NCI-H748 (cell line): ENCODE measurements around the gene WNT9A.

Source experiments
- DNase-seq: peaks from one replicate; lab custom pipeline; 2025; ENCODE audit not compliant: unreplicated experiment; lab: John Stamatoyannopoulos, UW

Gene WNT9A

DNA sequence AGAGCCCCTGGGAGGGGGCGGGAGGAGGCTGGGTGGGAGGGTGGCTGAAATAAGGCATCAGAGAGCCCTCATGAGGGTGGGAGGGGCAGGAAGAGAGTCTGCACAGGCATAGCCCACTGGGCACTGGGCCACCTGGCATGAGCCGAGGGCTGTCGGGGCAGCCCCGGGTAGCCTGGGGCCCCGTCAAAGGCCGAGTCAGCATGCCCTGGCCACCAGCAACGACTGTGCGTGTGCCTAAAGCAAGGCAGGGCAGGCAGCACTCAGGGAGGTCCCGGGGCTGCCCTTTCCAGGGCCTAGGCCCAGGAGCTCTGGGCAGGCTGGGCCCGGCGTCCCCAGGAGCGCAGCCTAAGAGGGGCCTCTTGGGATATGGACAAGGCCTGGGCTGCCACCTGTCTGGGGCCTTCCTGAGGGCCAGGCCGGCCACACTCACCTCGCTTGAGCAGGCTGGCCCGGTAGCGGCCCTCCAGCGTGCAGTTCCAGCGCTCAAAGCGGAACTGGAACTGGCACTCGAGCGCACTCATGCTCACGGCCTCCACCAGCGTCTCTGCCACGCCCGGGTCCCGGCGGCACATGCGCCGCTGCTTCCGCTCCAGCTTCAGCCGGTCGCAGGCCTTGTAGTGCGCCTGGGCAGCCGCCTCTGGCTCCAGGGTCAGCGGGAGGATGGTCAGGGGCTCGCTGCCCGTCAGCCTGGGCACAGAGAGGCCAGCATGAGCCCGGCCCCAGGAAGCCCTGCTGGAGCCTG lies 22.7 kb downstream of the WNT9A start:
- no peak for DNase-seq

DNA sequence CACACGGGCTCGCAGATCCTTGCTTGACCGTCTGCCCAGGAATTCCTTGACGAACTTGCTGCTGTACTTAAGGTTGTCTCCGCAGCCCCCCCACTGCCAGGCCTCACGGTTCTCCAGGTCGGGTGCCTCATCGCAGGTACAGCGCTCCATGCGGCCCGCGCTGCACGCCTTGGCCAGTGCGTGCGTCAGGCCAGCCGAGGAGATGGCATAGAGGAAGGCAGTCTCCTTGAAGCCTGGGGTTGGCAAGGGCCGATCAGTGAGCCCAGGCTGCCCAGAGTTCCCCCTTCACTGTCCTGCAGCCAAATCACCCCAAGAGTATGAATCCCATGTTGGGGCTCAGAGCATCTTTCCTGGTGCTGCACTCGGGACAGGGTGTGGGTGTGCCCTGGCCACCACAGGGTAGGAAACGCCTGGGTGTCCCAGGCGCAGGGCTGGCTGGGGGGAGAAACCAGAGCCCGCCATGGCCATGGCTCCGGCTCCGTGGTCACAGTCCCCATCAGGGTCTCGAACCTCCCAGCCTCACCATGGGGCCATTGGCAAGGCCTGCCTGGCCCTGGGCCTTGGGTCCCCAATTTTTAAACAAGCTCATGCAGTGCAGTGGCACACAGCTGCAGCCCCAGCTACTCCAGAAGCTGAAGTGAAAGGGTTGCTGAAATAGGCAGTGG lies 23.4 kb downstream of the WNT9A start:
- DNase-seq, result no peak

DNA sequence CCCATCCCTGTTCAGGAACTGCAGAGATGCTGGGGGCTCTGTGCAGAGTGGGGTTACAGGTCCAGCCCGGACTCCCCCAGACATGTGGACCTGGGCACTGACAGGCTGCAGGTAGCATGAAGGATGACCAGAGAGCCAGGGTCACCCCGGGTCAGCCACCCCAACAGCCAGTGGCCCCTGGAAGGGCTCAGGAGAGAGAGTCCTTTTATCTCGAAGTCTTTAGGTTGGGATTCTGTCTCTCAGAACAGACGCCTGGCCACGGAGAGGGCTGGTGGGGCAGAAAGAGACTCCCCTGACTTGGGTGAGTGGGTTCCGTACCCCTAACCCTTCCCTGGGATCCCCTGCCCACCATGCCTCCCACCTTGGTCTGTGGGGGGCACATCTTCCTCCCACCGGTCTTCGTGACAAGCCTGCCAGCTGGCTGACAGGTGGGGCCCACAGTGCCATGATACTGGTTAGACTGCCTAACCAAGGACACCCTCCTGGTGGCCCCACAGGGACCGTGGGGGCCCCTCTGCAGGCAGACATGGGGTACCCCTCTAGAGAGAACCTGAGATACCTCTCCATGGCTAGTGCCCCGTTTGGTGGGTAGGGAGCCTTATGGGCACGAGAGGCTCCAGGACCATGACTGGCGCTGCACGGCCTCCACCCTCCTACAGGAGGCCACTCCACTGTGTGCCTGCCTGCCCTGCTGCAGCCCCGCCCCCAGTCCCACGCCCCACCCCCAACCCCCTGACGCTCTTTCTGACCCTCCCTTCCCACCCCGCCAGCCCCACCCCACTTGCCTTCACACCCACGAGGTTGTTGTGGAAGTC lies 24.2 kb downstream of the WNT9A start:
- no peak for DNase-seq

DNA sequence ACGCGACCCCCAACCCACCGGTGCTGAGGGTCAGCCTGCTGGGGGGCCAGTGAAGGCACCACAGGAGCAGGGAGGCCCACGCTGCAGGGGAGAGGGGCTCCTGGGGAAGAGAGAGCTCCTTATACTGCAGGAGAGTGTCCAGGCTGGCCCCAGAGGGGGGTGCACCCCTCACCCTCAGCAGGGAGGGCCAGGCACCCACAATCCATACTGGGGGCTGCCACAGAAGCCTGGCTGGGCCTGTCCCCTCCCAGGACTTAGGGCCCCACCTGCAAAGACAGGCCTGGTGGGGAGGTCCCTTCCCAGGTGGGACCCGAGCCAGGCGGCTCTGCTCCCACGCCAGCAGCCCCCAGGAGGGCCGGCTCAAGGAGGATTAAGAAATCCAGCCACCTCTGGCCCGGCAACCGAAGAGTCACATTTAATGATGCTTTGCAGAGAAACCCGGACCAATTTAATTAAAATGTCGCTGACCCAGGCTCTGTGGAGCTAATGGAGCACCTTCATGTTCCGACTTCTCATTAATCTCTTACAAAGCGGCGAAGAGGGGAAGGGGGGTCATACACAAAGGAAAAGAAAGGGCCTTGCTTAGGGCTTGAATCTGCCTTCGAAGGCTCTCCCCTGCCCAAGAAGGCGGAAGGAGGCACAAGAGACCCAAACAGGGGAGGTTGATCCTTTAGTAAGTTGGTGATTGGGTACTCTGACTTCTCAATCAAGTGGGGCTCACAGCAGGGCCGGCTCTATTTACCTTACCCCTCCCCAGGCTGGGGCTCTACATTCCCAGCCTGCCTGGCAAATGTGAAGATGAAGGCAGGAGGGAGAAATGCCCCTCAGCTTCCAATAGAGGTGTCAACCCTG lies 25.0 kb downstream of the WNT9A start:
- DNase-seq, result no peak

DNA sequence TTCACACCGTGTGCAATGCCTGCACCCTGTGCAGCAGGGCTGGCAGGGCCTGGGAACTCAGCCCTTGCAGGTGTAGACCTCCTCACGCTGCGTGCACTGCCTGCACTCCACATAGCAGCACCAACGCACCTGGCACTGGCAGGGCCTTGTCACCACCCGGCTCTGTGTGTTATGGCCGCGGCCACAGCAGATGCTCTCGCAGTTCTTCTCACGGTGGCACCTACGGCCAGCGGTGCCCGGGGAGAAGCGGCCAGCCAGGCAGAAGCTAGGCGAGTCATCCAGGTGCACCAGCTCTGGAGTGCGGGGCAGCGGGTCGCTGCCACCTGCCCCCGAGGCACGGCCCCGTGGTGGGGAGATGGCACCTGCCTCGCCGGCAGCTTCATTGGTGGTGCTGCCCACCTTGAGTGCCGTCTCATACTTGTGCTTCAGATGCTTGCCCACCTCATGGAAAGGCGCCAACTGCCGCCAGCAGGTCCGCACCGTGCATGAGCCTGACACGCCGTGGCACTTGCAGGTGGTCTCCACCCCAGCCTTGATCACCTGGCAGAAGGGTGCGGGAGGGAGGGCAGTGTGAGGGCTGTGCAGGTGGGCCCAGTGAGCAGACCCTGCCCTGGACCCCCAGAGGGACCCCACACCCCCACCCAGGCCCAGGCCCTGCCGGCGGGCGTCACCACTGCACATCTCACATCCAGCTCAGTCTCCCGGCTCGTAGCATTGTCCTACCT lies 26.1 kb downstream of the WNT9A start:
- no peak for DNase-seq

DNA sequence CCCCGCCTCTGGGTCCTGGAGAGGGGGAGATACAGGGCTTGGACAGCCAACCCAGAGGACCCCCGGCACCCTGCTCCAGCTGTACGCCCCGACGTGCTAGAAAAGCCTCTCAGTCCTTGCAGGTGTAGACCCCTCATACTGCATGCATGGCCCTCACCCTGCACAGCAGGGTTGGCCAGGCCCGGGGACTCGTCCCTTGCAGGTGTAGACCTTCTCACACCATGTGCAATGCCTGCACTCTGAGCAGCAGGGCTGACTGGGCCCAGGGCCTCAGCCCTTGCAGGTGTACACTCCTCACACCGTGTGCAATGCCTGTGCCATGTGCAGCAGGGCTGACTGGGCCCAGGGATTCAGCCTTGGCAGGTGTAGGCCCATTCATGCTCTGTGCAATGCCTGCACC lies 26.8 kb downstream of the WNT9A start:
- no peak for DNase-seq

DNA sequence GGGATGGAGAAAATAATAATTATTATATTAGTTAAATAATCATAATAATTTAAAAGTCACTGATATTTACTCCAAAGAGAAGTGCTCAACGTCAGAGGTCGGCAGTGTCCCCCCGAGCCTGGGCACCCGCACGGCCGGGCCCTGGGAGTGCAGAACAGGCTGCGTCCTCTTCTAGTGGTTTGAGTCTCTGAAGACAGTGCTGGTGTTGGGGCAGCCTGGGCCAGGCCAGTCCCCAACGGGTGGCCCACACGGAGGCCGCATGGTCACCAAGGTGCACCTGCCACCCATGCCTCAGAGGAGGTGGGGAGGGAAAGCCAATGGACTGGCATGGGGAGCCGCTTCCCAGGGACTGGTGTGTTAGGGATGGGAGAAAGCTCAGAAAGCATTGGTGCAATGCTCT lies 27.3 kb downstream of the WNT9A start:
- DNase-seq, result no peak

DNA sequence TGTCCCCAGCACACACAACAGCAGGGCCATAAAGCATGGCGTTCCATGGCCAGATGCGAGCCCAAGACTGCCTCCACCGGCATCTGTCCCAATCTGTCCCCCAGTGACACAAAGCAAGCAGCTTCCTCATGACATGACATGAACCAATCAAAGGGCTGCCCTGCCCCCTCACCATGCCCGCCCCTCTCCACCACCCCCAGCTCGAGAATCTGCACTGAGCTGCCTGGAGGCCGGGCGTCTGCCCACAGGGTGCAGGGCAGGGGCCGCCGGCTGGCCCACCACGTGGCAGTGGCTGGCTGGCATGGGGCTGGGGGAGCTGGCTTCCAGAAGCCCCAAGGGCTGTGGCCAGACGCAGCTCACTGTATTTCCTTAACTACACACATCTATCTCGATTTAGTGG lies 27.8 kb downstream of the WNT9A start:
- DNase-seq, result no peak

DNA sequence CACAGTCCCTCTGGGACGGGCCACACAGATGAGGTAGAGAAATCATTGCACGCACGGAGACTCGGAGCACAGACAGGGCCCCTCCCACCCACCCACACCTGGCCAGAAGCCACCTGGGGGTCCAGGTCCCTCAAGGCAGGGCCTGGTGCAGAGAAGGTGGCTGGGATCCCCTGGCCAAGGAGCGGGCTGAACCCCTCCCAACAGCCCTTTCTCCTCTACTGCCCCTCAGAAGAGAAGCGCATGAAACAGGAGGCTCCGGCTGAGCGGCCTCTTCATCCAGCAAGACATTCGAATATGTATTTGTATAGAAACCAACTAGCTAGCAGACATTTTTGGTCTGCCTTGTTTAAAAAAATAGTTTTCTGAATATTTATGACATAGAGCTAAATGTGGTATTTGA lies 29.0 kb downstream of the WNT9A start:
- no peak for DNase-seq

DNA sequence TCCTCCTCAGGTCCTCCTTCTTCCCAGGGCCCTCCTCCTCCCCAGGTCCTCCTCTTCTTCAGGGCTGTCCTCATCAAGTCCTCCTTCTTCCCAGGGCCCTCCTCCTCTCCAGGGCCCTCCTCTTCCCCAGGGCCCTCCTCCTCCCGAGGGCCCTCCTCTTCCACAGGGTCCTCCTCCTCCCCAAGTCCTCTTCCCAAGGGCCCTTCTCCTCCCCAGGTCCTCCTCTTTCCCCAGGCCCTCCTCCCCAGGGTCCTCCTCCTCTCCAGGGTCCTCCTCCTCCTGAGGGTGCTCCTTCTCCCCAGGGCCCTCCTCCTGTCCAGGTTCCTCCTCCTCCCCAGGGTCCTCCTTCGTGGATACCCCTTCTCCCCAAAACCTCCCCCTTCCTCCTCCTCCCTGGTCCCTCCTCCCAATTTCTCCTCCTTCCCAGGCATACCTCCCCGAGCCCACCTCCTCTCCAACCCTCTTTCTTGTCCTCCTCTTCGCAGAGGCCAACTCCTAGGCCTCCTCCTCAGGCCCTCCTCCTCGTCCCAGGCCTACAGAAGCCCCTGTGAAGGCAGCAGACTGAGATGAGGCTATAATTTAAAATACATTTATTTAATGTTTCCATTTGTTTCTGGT lies 29.5 kb downstream of the WNT9A start:
- no peak for DNase-seq

DNA sequence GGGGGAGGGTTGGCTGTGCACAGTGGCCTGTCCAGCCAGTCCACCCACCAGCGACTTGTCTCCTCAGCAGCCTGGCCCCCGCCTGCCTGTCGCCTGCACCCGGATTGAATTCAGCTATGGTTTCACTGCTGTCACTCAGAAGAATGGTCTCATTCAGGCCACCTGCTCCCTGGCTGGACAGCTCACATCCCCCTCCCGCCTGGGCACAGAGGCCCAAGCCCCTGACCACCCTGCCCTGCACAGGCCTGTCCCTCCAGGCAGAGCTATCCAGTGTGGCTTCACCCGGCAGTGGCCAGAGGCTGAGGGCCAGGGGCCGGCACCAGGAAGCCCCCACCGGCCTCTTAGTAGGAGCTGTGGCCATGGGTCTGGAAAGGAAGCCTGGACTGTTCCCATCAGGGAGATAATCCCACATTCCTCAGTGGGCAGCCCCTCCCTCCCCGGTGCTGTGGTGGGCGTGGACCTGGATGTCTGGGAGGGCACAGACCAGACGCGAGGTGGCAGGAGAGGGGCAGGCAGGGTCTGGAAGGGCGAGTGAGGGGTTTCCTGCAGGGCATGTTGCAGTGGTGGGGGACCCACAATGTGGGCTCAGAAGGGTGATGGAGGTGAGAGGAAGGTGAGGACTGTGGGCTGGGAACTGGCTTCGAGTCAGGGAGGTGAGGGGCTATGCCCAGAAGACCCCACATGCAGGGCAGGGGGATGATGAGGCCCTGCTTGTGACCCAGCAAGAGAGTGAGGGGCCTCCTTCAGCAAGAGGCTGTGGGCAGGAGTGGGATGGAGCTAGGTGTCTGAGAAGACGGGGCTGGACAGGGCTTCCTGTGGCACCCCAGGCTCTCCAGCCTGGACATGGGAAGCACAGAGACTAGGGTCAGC lies 30.4 kb downstream of the WNT9A start:
- DNase-seq, result no peak

DNA sequence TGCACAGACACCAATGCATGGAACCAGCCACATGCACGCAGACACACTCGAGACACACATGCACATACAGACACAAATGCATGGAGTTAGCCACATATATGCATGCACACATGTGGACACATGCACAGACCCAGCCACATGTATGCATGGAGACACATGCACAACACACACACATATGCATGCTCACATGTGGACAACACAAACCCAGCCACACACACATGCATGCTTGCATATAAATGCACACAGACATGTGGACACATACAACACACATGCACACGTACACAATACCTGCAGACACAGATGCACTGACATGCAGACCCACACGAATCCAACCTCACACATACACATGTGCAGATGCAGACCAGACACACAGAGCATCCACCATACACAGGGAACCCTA lies 31.1 kb downstream of the WNT9A start:
- DNase-seq, result no peak

DNA sequence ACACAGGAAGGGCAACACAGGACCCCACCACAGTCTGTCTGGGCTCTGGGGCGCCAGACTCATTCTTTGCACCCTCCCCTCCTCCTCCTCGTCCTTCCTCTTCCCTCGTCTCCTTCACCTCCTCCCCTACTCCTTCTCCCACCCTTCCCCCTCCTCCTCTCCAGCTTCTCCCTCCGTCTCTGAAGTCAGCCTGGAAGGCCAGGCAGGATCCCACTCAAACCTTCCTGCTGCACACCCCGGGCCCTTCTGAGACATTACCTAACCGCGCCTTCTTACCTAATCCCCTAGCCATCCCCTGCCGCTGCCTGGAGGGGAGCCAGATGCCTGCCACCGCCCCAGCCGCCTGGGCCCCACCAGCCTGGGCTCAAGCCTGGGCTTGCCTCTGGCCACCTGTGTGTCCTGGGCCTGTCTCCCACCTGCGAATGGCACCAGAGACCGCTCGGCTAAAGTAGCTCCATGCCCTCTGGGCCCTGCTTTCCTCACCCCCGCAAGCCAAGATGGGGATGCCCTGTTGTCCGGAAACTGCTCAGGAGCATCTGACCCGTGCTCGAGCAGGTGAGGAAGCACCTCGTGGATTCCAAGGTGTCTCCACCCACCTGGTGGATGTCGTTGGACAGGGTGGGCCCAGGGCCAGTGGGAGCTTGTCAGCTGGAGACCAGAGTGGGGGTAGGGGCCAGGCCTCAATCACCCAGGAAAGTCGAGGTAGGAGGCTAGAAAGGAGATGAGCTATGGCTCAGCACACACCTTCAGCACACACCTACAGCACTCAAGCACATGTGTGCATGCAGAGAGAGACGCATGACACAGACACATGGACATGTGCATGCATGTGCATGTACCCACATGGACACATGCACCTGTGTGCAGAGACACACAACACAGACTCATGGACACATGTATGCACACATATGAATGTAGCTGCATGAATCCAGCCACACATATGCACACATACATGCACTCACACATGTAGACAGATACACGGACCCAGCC lies 31.9 kb downstream of the WNT9A start:
- no peak for DNase-seq

DNA sequence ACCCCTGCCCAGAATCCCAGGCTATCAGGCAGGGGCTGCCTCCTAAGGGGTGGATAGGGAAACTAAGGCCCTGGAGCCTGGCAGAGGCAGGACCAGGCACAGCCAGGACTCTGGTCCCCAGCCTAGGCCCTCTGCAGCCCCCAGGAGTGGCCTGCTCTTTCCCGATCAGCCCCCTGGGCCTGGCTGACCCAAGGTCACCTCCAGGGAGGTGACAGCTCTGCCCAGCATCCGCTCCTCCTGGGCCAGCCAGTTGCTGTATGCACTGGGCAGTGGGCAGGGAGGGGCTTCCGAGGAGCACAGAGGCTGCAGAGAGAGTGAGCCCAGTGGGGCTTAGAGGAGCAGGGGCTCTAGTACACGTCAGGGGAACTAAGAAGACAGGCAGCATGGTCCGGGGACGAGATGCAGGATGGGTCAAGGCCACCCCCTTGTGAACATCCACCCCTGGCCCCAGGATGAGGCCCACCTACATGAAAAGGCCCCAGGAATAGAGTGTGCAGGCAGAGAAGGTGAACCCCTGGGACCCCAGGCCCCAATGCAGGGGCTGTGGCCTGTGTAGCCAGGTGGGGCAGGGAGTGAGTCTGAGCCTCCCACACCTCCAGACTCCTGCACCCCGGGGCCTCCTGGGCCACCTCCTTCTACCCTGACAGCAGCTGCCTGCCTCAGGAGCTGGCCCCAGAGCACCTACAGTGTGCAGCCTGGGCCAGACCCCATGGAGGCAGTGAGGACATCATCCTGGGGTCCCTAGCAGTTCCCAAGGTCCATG lies 32.8 kb downstream of the WNT9A start:
- no peak for DNase-seq

DNA sequence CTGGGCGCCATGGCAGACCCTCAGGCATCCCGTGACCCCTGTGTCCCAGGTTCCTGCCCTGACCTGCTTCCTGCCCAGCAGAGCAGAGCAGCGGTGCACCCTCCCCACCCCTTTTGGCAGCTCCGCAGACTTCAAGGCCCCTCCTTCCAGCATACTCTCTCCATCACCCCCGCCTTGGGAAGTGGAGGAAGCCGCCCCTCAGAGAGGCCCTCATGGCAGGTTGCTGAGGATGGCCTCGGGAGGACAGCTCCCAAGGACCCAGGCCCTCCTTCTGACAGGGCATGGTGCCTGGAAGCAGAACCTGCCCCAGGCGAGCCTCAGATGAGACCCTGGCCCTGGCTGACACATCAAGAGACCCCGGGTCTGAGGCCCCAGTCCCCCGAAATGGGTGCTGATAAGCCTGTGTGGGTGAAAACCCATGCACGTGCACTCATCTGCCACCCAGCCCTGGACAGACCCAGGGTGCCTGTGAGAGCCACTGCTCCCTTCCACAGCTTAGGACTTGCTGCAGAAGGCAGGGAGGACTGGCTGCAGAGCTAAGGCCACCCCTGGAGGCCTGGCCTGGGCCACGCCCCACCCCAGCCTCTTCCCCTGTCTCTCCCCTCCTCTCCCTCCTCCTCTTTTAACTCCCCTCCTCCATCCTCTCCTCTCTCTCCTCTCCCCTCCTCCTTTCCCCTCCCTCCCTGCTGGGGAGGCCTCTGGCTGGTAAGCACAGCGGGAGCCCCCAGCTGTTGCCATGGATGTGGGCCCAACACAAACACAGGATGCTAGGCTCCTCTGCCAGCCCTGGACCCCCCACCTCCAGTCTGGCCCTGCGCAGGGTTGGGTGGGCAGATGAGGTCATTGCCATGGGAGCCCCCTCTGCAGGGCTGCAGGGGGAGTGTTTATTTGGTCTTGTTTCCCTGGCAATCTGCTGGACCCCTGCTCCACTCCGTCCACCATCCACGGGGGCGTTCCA lies 33.7 kb downstream of the WNT9A start:
- peak; percentile 7 for DNase-seq

DNA sequence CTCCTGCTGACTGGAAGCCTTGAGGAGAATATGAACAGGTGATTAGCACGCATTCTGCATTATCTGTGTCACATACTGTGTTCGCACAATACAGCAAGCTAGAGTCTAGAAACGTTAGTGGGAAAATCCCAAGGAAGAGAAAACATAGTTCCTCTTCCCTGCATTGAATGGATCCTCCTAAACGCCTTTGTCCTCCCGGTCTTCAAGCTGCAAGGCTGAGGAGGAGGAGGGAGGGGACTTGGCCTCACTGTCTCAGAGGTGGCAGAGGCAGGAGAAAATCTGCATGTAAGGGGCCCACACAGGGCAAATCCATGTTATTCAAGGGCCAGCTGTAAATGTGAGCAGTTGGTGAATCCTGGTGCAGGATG lies 34.4 kb downstream of the WNT9A start:
- DNase-seq, result no peak
